Omental fat pad (tissue), 4 donors: ENCODE data around the gene SLC10A7. TPM values are rescaled to one million over a fixed set of nuclear protein-coding genes. Genes with fewer than 3 reads are reported as not detected.

ENCODE experiments used
- ATAC-seq: fragments of 150-250 bp; one replicate; pipeline ENCODE4 v1.9.1; 2016; ENCODE audit warnings: mild to moderate bottlenecking, moderate library complexity; ENCODE audit not compliant: low FRiP score
- DNase-seq: peaks from one replicate; pipeline ENCODE4 v3.0.0-alpha.2; 2019; ENCODE audit warnings: low spot score
- total RNA-seq, 4 donors: library from RNA; depleted of rRNA; stranded (reverse); fragments of >200 nt; gene quantifications; one replicate each; pipeline ENCODE4 v1.1.0, GENCODE V29; 2016
- TF ChIP-seq, protein P1 (sequence below), 3 donors: fragments of 450-650 bp; IDR thresholded peaks; one replicate each; pipeline ENCODE4 v1.5.1; 2016 to 2017; ENCODE audit warnings: antibody characterized with exemption in 3 of 3, mild to moderate bottlenecking in 3 of 3, moderate library complexity in 2 of 3

SLC10A7 gene
- total RNA-seq, 4 donors from 2014 or later: 5.9 to 17.2 (median 12.9) TPM

GRCh38 chr4:146465628-146466027, 56.1 kb downstream of the SLC10A7 start:
- DNase-seq: no peak
- no peak for ATAC-seq
- TF ChIP-seq, protein P1, sequence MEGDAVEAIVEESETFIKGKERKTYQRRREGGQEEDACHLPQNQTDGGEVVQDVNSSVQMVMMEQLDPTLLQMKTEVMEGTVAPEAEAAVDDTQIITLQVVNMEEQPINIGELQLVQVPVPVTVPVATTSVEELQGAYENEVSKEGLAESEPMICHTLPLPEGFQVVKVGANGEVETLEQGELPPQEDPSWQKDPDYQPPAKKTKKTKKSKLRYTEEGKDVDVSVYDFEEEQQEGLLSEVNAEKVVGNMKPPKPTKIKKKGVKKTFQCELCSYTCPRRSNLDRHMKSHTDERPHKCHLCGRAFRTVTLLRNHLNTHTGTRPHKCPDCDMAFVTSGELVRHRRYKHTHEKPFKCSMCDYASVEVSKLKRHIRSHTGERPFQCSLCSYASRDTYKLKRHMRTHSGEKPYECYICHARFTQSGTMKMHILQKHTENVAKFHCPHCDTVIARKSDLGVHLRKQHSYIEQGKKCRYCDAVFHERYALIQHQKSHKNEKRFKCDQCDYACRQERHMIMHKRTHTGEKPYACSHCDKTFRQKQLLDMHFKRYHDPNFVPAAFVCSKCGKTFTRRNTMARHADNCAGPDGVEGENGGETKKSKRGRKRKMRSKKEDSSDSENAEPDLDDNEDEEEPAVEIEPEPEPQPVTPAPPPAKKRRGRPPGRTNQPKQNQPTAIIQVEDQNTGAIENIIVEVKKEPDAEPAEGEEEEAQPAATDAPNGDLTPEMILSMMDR (IDR thresholded peaks at IDR 0.05): no peak

GRCh38 chr4:146462251-146462650, 59.5 kb downstream of the SLC10A7 start:
- TF ChIP-seq, protein P1 (IDR thresholded peaks at IDR 0.05): no peak
- ATAC-seq: no peak
- no peak for DNase-seq

GRCh38 chr4:146458594-146458993, 63.1 kb downstream of the SLC10A7 start:
- ATAC-seq: no peak
- TF ChIP-seq, protein P1 (IDR thresholded peaks at IDR 0.05): no peak
- no peak for DNase-seq

DNA sequence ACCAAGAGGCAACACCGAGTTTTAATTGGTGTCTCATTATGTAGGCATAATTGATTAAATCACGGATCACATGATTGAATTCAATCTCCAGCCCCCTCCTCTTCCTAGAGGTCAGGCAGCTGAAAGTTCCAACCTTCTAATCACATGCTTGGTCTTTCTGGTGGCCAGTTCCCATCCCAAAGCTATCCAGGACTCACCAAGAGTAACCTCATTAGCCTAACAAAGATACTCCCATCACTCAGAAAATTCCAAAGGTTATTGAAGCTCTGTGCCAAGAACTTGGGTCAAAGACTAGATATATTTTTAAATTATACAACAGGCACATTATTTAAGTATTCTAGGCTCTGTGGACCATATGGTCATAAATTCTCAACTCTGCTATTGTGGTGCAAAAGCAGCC, 65.1 kb downstream of the SLC10A7 start:
- ATAC-seq: no peak
- TF ChIP-seq, protein P1 (IDR thresholded peaks at IDR 0.05): no peak
- no peak for DNase-seq

GRCh38 chr4:146453181-146453807, 68.4 kb downstream of the SLC10A7 start:
- TF ChIP-seq, protein P1 (IDR thresholded peaks at IDR 0.05): no peak
- DNase-seq (no peak), ATAC-seq (no peak)

DNA sequence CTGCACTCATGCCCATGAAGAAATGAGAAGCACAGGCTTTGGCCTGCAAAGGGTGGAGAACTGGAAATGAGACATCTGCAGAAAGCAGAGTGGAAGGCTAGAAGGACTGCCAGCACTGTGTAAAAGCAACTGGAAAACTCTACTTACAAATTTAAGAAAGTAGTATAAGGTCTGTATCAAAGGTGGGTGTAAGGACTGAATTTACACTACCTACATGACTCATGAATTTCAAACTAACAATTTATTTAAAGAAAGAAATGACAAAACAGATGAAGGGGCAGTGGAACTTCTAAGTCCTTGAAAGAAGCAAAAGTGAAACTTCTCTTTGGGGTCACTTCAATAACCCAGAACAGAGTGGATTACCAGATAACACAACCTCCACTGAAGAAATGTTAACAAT, 71.2 kb downstream of the SLC10A7 start:
- TF ChIP-seq, protein P1 (IDR thresholded peaks at IDR 0.05): no peak
- ATAC-seq (no peak), DNase-seq (no peak)

GRCh38 chr4:146446555-146446954, 75.2 kb downstream of the SLC10A7 start:
- TF ChIP-seq, protein P1 (IDR thresholded peaks at IDR 0.05): no peak
- DNase-seq: no peak
- ATAC-seq: no peak
